Esophagus (tissue), 2 donors: ENCODE measurements around the gene C3orf52. TPM values are rescaled to one million over a fixed set of nuclear protein-coding genes. Genes with fewer than 3 reads are reported as not detected.

Experiments
- H3K27ac ChIP-seq, 2 donors: one replicate each; pipeline ENCODE4 v1.5.1; 2013; ENCODE audit warnings: low read depth in 2 of 2, mild to moderate bottlenecking in 2 of 2, inconsistent platforms in 1 of 2, low read length in 1 of 2, moderate library complexity in 1 of 2
- H3K27me3 ChIP-seq, 2 donors: one replicate each; pipeline ENCODE4 v1.6.1; 2013; ENCODE audit warnings: low read length in 2 of 2, control low read depth in 1 of 2, mild to moderate bottlenecking in 1 of 2; ENCODE audit not compliant: insufficient read depth in 2 of 2, control insufficient read depth in 1 of 2
- H3K36me3 ChIP-seq, 2 donors: one replicate each; pipeline ENCODE4 v1.6.1; 2013; ENCODE audit warnings: low read length in 1 of 2; ENCODE audit not compliant: control insufficient read depth in 2 of 2, insufficient read depth in 2 of 2
- H3K4me1 ChIP-seq, 2 donors: one replicate each; pipeline ENCODE4 v1.6.1; 2013; ENCODE audit warnings: low read length in 1 of 2; ENCODE audit not compliant: control insufficient read depth in 2 of 2, insufficient read depth in 2 of 2
- H3K4me3 ChIP-seq, 2 donors: one replicate each; pipeline ENCODE4 v1.5.1; 2013; ENCODE audit warnings: low read length in 2 of 2, mild to moderate bottlenecking in 2 of 2, low read depth in 1 of 2, moderate library complexity in 1 of 2
- H3K9me3 ChIP-seq, 2 donors: one replicate each; pipeline ENCODE4 v1.6.1; 2013; ENCODE audit warnings: mild to moderate bottlenecking in 2 of 2, low read depth in 1 of 2, low read length in 1 of 2, moderate library complexity in 1 of 2; ENCODE audit not compliant: control insufficient read depth in 2 of 2, insufficient read depth in 1 of 2
- WGBS, 2 donors: extraction: QIAGEN DNeasy Blood & Tissue Kit; methylation state at CpG; one replicate each; pipeline ENCODE4 v1.1.7; 2013; 5-methylcytosine and 5-hydroxymethylcytosine counted together
- polyA plus RNA-seq, 2 donors: library from polyadenylated mRNA; stranded (reverse); fragments of 200-250 nt; gene quantifications; one replicate each; pipeline ENCODE4 v1.2.3, GENCODE V29; 2013
- donor health status: healthy with polysubstance abuse.
- donor health status: Bipolar disorder and iron deficiency.

C3orf52 gene
- polyA plus RNA-seq, 2 donors, result 2.0 to 2.1 TPM

GRCh38 chr3:112124907-112125607 is 38.9 kb downstream of the C3orf52 start:
- Histone ChIP-seq H3K27me3 (no peaks in the 10 kb centered on the region), H3K4me3 (no peak overlapping the region), H3K9me3 (no peaks in the 10 kb centered on the region), H3K27ac (no peak overlapping the region), H3K4me1 (no peaks in the 10 kb centered on the region), H3K36me3 (no peaks in the 10 kb centered on the region)
- 77 to 85% methylated on average over 5 of the region's 5 CpGs for WGBS, 2 donors

- WGBS, 2 donors, result 60 to 61% methylated on average over 1 of the region's 1 CpG
- Histone ChIP-seq H3K27ac (no peak overlapping the region), H3K36me3 (no peaks in the 10 kb centered on the region), H3K27me3 (no peaks in the 10 kb centered on the region), H3K4me1 (no peaks in the 10 kb centered on the region), H3K4me3 (no peak overlapping the region), H3K9me3 (no peaks in the 10 kb centered on the region)
These were observed 40.3 kb downstream of the C3orf52 start for GRCh38 chr3:112126511-112126911.

- H3K36me3 ChIP-seq, result no peaks in the 10 kb centered on the region
- H3K4me3 ChIP-seq, result no peak overlapping the region
- H3K4me1 ChIP-seq, result no peaks in the 10 kb centered on the region
- WGBS, 2 donors, result 72 to 75% methylated on average over 10 of the region's 10 CpGs
- H3K27ac ChIP-seq, result no peak overlapping the region
- H3K27me3 ChIP-seq, result no peaks in the 10 kb centered on the region
- no peaks in the 10 kb centered on the region for H3K9me3 ChIP-seq
These were observed 41.6 kb downstream of the C3orf52 start for GRCh38 chr3:112127522-112128494.

GRCh38 chr3:112128843-112129727 is 42.9 kb downstream of the C3orf52 start:
- Histone ChIP-seq H3K27me3 (no peaks in the 10 kb centered on the region), H3K36me3 (no peaks in the 10 kb centered on the region), H3K4me3 (no peak overlapping the region), H3K27ac (no peak overlapping the region), H3K4me1 (peaks cover 0 to 3% of the 10 kb centered on the region in 2 donors), H3K9me3 (no peaks in the 10 kb centered on the region)
- WGBS, 2 donors, result 44 to 54% methylated on average over 7 of the region's 7 CpGs

GRCh38 chr3:112129925-112130637 is 43.9 kb downstream of the C3orf52 start:
- H3K9me3 ChIP-seq, result no peaks in the 10 kb centered on the region
- H3K4me1 ChIP-seq, result peaks cover 0 to 3% of the 10 kb centered on the region in 2 donors
- H3K4me3 ChIP-seq, result no peak overlapping the region
- H3K27me3 ChIP-seq, result no peaks in the 10 kb centered on the region
- WGBS, 2 donors, result 92 to 93% methylated on average over 4 of the region's 4 CpGs
- H3K36me3 ChIP-seq, result no peaks in the 10 kb centered on the region
- H3K27ac ChIP-seq, result no peak overlapping the region

- 91 to 97% methylated on average over 3 of the region's 3 CpGs for WGBS, 2 donors
- H3K36me3 ChIP-seq, result no peaks in the 10 kb centered on the region
- H3K4me3 ChIP-seq, result no peak overlapping the region
- no peak overlapping the region for H3K27ac ChIP-seq
- H3K27me3 ChIP-seq, result no peaks in the 10 kb centered on the region
- H3K4me1 ChIP-seq, result peaks cover 0 to 3% of the 10 kb centered on the region in 2 donors
- H3K9me3 ChIP-seq, result no peaks in the 10 kb centered on the region
These were observed 44.4 kb downstream of the C3orf52 start for GRCh38 chr3:112130638-112130993.

GRCh38 chr3:112131111-112131510 is 44.9 kb downstream of the C3orf52 start:
- no peak overlapping the region for H3K4me3 ChIP-seq
- peaks cover 0 to 3% of the 10 kb centered on the region in 2 donors for H3K4me1 ChIP-seq
- H3K27me3 ChIP-seq, result no peaks in the 10 kb centered on the region
- H3K27ac ChIP-seq, result no peak overlapping the region
- no peaks in the 10 kb centered on the region for H3K36me3 ChIP-seq
- WGBS, 2 donors, result 91 to 93% methylated on average over 3 of the region's 3 CpGs
- no peaks in the 10 kb centered on the region for H3K9me3 ChIP-seq

GRCh38 chr3:112132088-112132487 is 45.9 kb downstream of the C3orf52 start:
- Histone ChIP-seq H3K36me3 (no peaks in the 10 kb centered on the region), H3K27me3 (no peaks in the 10 kb centered on the region), H3K4me3 (no peak overlapping the region), H3K4me1 (peaks cover 0 to 3% of the 10 kb centered on the region in 2 donors), H3K27ac (no peak overlapping the region), H3K9me3 (no peaks in the 10 kb centered on the region)
- WGBS, 2 donors, result 90 to 95% methylated on average over 3 of the region's 3 CpGs

GRCh38 chr3:112132554-112132953 is 46.4 kb downstream of the C3orf52 start:
- Histone ChIP-seq H3K4me1 (peaks cover 0 to 3% of the 10 kb centered on the region in 2 donors), H3K9me3 (no peaks in the 10 kb centered on the region), H3K4me3 (peak overlapping the region in 1 of 2 donors; percentile 29), H3K27ac (no peak overlapping the region), H3K27me3 (no peaks in the 10 kb centered on the region), H3K36me3 (no peaks in the 10 kb centered on the region)
- WGBS, 2 donors, result 81 to 84% methylated on average over 1 of the region's 1 CpG
